Astrocyte of the hippocampus (primary cell): Measurements from ENCODE around the gene ASPG.

ENCODE experiments used
- DNase-seq: peaks from one replicate; pipeline ENCODE4 v3.0.0; 2011; ENCODE audit warnings: low read depth, low spot score

The ASPG gene

DNA sequence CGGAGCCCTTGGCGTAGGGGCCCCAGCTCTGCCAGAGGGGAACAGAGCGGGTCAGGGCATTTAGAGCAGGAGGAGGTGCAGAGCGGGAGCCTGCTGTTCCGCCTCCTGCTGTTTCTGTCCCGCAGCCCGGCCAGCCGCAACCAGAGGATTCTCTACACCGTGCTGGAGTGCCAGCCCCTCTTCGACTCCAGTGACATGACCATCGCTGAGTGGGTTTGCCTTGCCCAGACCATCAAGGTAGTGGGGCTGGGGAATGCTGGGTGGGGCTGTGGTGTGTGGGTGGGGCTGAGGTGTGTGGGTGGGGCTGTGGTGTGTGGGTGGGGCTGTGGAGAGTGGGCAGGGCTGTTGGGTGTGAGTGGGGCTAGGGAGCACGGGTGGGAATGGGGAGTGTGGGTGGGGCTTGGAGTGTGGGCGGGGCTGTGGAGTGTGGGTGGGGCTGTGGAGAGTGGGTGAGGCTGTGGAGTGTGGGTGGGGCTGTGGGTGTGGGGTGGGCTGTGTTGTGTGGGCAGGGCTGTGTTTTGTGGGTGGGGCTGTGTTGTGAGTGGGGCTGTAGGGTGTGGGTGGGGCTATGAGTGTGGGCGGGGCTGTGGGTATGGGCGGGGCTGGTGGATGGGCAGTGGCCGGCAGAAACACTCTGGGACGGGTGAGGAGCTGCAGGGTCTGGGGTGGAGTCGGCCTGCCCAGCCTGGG is 8.0 kb downstream of the ASPG start:
- no peak for DNase-seq

DNA sequence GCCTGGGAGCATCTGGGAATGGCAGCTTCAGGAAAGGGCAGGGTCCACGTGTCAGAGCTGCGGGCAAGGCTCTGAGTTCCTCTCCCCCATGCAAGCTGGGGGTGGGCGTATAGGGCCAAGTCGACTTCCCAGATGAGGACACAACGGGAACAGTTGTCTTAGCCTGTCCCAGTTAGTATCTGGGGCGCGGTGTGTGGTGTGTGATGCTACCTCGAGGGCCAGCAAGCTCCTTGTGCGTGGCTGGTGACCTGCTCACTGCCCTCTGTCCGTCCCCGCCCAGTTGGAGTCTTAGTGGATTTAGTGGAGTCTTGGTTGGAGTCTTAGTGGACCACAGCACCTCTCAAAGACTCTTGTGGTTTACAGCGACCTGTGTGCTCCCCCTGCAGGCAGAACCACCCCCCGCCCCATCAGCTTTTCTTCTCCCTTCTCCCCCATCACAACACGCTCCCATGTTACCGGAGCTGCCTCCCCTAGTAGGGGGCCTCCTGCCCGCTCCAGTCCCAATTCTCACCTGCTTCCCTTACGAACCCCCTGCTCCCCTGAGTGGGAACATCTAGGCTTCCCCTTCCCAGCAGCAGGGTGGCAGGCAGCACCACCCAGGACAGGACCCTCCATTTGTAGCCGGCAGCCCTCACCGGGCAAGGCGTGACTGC is 8.7 kb downstream of the ASPG start:
- DNase-seq = no peak

DNA sequence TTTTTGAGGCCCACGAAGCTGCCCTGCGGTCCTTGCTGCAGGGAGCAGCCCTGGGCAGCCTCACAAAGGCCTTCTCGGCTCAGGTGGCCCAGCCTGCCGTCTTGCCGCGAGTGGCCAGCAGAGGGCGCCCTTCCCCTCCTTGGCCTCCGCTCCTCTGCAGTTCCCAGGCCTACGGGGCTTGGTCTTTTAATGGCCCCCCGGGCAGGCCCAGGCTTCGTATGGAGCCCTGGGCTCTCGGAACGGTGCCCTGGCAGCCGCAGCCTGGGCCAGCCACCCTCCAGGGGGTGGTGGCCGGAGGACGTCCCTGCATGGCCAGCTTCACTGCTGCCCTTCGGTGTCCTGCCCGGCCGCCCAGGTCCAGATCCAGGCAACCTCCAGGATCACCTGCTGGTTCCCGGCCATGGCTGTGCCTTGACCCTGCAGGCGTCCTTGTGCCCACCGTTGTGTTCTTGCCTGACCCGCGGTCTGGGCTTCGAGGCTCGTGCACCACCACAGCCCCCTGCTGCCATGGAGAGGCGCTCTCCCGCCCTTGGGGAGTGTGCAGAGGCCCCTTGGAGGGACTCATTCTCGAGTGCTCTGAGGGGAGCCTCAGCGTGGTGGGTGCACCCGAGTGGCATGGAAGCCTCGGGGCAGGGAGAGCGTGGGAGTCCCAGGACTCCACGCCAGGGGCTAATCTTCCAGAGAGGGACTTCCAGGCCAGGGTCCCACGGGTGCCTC is 9.4 kb downstream of the ASPG start:
- peak; percentile 77 for DNase-seq

DNA sequence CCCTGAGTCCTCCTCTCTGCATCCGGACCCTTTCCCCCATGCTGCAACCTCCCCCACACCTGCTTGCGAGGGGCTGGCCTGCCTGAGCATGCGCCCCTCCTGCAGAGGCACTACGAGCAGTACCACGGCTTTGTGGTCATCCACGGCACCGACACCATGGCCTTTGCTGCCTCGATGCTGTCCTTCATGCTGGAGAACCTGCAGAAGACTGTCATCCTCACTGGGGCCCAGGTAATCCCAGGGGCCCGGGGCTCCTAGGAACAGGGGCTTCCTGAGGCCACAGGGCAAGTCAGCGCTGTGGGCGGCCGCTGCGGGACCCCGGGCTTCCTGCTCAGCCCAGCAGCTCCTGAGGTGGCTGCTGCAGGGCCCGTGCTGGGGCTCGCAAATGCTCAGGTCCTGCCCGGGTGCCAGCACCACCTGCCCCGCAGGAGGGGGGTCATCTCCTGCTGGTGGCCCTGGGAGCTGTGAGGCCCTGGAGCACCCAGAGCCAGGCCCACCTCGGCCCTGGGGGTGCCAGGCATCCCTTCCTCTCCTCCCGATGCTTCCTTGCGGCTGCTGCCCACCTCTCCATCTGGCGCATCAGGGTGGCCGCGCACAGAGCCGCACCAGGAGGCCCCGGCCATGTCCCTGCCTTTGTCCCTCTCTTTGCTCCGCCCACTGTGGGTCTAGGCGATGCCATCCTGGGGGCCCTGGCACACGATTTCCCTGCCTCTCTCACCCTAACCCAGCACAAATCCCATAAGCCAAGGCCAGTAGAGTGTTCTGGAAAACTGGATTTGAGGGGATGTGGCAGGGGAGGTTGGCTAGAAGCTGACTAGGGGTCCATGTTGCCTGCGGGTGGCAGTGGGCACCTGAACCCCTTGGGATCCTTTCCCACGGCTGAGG is 10.2 kb downstream of the ASPG start:
- DNase-seq = no peak

DNA sequence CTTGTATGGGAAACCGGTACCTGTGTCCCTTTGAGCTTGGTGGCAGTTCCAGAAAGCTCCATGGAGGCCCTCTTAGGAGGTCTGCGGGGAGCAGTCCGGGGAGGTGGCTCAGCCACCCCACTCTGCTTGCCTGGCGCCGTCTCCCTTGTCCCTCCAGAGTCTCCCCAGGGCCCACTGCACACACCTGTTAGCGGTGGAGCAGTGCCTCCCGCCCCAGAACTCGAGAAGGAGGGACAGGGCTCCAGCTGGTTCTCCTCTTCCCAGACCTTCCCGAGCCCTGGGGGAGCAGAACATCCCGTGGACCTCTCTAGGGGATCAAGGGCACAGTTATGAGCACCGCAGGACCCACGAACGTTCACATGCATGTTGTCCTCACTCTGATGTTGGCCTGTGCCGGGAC is 10.8 kb downstream of the ASPG start:
- no peak for DNase-seq

DNA sequence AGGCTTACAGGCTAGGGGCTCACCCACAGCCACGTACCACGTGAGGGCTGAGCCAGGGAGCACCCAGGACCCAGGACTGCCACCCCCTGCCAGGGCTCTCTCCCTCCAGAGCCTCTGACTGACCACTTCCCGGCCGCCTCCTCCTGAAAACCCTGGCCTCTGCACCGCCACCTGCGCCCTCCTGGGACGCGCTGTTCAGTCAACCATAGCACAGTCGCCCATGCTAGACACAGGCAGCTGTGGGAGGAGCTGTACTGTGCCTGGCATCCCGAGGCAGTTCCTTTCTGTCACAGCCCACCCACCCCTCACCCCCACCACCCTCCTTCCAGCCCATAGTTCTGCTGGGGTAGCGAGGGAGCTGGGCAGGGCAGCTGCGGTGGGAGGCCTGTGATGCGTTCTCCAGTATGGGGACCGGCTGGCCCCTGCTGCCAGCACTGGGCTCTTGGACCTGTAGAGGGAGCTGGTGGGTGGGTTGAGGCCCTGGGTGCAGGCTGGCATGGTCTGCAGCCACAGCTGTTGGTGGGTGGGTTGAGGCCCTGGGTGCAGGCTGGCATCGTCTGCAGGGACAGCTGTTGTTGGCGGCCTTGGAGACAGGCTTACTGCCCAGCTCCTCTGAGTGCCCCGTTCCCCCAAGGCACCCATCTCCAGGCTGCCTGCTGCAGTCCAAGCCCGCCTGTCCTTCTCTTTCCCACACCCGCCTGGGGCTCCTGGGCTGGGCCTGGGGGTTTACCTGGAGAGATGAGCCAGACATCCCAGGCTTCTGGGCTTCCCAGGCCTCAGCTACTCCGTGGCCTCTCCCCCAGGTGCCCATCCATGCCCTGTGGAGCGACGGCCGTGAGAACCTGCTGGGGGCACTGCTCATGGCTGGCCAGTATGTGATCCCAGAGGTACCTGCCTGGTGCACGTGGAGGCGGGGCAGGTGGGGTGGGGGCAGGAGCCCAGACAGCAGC is 11.5 kb downstream of the ASPG start:
- DNase-seq = no peak

DNA sequence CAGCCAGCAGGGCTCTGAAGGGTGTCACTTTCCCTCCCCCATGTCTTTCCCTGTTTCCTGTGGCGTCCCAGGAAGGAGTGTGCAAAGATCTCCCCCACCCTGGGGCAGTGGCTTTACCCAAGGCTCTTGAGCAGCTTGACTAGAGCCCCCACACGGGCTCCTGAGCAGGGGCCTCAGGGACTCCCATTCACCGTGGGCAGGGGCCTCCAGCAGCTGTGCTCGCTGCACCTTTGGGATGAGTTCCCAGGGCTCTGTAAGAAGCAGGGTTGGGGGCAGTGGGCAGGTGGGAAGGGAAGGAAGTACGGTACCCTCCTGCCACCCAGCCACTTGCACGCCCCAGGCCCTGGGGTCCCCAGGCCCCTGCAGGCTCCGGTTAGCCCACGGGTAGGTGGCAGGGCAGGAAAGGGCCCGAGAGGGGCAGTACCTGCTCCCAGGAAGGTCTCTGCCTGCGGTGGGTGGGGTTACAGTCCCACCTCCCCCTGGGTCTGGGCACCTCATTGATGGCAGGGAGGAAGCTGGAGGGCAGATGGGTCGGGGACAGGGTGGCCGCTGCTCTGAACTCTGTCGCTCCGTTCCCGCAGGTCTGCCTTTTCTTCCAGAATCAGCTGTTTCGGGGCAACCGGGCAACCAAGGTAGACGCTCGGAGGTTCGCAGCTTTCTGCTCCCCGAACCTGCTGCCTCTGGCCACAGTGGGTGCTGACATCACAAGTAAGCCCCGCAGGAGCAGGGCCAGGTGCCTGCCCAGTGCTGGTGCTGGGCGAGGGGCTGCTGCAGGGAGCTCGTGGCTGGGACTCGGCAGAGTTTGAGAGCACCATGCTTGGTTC is 13.0 kb downstream of the ASPG start:
- DNase-seq = no peak

DNA sequence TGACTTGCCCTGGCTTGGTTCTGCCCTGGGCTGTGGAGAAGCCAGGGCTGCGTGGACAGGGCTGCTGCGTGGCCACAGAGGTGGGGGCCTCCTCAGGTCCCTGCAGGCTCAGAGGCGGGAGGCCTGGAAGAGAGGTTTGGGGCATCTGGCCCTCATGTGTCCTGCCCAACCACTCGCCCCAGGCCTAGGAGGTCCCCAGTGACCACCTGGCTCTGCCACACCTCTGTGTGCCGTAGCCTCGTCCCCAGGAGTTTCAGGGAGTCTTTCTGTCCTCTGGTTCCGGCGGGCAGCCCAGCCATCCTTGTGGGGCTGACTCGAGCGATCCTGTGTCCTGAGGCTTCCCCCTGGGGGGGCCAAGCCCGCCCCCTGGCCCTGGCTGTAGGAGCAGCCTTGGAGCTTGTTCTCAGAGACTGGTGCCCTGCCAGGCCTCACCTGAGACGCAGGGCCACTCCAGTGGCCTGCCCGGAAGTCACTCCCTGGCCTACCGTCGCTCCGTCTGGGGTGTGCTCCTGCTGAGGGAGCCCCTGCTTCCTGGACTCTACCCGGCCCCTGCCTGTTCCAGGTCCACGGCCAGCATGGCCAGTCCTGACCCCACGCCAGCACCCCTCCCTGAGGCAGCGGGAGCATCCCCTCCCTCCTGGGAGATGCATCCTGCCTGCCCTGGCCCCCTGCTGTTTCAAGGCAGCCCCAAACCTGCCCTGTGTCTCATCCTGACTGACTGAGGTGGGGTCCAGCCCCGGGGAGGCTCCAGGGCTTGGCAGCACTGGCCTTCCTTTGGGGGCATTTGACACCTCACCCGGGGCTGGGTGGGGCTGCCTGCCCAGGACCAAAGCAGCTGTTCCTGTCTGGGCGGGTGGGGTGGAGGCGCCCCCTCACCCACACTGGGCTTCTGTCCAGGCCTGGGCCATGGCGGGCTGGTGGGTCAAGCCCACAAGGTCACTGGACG is 13.9 kb downstream of the ASPG start:
- no peak for DNase-seq

DNA sequence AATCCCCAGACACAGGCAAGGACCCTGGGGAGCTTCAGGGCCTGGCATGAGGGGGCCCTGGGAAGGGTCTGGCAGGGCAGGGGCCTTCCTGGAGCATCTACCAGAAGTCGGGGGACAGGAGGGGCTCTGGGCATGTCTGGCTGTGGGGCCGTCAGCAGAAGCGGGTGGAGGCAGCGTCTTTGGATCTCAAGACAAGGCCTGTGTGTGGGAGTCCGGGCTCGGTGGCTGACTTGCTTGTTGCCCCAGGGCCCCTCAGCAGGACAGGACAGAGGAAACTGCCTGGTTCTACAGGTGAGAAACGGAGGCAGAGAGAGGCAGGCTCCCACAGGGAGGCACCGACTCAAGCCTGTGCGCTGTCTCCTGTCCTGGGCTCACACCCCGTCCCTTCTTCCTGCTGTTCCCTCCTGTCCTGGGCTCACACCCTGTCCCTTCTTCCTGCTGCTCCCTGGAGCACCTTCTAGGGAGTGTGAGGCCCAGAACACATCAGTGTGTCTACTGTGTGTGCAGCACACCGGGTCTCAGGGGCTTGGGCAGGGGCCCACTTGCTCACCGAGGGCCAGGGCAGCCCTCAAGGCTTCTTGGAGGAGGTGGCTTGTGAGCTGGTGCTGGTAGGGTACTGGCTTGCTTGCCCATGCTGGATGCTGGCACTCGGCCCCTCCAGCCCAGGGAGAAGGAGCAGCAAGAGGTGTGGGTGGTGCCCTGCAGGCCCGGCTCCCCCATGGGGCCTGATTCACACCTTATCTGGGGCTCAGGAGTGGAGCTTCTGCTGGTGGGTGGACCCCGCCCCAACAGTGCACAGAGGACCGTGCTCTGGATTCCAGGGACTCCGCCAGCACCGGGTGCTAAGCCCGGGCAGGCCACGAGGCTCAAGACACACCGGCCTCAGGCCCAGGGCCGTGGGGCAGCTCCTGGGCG is 14.9 kb downstream of the ASPG start:
- no peak for DNase-seq

DNA sequence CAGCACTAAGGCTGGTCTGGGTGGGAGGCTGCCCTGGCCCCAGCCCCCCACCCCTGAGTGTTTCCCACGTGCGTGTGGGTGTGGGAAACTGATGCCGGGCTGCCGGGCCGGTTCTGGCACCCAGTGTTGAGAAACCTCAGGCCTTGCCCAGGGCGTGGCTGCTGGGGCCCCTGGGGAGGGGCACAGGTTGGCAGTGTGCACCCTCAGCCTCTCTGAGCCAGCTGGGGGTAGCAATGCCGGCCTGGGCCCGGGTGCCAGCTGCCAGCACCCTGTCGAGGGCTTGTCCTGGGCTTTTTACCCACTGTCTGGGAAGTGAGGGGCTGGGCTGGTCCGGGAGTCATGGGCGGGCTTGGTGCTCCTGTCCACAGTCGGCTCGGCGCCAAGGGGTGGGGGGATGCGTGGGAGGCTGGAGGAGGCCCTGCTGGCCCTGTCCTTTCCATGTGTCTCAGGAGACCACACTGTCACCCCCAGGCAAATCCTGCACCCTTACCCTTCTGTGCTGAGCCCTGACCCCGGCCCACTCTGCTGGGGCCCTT is 15.7 kb downstream of the ASPG start:
- no peak for DNase-seq

DNA sequence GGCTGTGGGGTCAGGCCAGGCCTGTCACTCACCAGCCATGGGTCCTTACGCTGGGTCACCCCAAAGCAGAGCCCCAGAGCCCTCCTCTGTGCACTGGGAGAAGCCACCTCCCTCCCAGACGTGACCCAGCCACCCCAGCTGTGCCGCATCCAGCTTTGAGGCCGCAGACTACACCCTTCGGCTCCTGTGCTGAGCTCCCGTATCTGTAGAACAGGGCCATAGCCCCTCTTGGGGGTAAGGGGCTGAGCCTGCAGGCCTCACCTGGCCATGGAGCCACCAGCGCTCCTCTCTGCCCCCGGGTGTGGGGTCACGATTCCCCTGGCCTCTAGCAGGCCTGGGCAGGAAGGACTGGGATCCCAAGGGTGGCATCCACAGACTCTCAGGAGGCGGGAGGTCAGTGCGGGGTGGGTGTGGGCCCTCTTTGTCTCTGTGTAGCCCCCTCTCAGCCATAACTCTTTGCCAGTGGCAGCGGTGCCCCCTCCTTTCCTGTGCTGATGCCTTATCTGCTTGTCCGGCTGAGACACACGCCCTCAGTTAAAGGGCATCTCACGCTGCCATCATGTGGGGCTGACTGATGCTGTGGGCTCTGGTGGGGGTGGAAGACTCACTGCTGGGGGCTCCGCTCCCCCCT is 16.3 kb downstream of the ASPG start:
- no peak for DNase-seq

DNA sequence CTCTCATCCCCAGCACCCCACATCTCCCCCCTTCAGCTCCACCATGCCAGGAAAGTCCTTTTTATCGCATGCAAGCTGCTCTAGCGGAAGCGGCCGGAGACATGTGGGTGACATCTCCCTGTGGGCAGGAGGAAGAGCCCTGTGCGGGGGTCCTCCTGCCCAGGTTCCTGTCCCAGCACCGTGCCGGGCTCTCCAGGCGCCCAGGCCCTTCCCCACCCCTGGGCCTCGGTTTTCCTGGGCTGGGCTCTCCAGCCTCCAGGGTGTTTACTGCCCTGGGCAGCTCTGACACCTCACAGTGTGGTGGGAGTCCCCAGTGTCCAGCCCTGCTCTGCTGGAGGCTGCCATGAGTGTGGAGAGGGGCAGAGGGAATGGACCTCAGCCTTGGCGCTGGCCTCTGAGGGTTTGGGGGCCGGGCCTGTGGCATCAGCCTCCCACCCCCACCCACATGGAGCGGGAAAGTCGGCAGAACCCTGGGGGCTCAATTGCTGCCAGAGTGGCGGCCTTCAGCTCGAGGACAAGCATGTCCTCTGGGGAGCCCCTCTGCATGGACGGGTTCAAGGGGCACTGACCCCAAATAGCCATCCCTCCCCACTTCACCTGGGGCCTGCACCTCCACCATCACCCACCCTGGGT is 16.9 kb downstream of the ASPG start:
- no peak for DNase-seq

DNA sequence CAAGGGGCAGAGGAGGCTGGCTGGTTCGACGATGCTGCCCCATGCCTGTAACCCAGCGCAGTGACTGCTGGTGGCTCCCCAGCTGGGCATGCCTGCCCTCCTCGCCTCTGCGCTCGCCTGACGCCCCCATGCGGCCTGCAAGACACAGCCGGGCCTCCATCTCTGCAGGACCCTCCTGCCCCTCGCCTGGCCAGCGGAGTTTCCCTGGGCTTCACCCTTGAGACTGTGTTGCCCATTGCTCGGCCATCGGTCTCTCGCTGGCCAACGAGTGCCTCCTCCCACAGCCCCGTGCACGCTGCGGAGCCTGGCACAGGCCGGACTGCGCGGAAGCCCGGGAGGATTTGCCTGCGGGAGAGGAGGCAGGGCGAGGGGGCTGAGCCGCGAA is 17.6 kb downstream of the ASPG start:
- DNase-seq = no peak

DNA sequence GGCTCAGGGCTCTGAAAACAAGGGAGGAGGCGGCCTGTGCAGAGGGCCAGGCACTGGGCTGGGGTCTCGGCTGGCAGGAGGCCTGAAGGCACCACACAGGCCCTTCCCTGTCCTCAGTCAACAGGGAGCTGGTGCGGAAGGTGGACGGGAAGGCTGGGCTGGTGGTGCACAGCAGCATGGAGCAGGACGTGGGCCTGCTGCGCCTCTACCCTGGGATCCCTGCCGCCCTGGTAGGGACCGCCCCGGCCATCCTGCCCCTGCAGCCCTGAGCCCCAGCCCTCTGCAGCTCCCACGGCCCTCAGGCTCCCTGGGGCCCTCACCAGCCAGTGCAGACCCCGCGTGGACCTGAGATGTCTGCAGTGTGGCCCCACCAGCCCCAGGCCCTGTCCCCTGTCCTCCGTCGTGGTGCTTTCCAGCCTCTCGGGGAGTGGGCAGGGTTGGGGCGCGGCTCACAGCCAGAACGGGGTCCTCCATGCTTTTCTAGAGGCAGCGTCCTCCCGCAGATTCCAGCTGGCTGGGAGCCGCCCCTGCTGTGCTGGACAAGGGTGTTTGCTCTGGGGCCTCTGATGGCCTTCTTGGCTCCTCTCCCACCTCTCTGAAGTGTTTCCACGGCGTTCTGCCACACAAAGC is 18.1 kb downstream of the ASPG start:
- DNase-seq = no peak

DNA sequence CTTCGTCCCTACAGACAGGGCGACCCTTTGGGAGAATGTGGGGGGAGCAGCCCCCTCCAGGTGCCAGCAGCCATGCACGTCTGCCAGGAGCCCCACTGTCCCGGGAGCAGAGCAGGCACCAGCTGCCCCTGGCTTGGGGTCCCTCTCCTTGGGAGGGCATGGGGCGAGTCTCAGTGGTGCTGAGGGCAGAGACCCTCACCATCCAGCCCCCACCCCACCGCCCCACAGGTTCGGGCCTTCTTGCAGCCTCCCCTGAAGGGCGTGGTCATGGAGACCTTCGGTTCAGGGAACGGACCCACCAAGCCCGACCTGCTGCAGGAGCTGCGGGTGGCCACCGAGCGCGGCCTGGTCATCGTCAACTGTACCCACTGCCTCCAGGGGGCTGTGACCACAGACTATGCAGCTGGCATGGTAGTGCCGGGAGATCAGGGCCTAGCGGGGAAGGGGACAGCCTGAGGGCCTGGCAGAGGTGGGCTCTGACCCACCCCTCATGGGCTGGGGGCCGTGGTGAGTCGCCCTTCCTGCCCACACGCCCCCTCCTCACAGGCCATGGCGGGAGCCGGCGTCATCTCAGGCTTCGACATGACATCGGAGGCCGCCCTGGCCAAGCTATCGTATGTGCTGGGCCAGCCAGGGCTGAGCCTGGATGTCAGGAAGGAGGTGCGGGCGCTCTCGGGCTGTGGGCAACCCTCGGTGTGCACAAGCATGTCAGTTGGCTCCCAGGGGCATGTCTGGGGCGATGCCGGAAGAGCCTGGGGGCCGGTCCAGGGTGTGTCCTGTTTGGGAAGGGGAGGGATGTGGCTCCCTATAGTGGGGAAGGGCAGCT is 18.8 kb downstream of the ASPG start:
- DNase-seq = no peak
